ENCODE results near the gene EPSTI1.

The EPSTI1 gene

DNA sequence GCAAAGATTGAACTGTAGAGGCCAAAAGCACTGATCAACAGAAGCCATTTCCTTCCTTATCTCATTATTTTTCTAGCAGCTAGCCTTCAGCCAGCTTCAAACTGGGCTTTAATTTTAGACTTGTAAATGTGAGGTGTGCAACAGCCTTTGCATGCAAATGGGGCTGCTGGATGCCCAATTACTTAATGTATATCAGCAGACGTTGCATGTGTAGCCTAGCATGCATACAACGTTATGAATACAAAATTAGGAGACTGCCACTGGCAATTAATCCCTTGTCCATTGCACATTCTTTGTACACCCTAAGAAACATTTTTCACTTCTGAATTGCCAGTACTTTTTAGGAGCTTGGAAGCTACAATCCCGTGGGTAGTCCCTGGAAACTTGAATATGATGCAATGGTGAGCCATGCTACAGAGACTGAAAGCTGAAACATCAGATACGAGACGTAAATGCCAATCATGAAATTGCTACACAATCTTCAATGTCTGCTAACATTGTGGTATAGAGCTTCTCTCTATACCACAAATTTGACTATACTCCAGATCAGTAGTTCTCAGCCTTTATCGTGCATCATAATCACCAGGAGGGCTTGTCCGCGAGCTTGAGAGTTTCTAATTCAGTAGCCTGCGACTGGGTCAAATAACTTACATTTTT, 20.2 kb downstream of the EPSTI1 start:
- no peak for DNase-seq (ENCODE audit: low read depth)
- H3K4me3 ChIP-seq (ENCODE audit: low read length): no peak overlapping the region
- TF ChIP-seq, protein P1, sequence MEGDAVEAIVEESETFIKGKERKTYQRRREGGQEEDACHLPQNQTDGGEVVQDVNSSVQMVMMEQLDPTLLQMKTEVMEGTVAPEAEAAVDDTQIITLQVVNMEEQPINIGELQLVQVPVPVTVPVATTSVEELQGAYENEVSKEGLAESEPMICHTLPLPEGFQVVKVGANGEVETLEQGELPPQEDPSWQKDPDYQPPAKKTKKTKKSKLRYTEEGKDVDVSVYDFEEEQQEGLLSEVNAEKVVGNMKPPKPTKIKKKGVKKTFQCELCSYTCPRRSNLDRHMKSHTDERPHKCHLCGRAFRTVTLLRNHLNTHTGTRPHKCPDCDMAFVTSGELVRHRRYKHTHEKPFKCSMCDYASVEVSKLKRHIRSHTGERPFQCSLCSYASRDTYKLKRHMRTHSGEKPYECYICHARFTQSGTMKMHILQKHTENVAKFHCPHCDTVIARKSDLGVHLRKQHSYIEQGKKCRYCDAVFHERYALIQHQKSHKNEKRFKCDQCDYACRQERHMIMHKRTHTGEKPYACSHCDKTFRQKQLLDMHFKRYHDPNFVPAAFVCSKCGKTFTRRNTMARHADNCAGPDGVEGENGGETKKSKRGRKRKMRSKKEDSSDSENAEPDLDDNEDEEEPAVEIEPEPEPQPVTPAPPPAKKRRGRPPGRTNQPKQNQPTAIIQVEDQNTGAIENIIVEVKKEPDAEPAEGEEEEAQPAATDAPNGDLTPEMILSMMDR (conservative IDR thresholded peaks at IDR 0.05; ENCODE audit: low read depth, low read length): no peak

DNA sequence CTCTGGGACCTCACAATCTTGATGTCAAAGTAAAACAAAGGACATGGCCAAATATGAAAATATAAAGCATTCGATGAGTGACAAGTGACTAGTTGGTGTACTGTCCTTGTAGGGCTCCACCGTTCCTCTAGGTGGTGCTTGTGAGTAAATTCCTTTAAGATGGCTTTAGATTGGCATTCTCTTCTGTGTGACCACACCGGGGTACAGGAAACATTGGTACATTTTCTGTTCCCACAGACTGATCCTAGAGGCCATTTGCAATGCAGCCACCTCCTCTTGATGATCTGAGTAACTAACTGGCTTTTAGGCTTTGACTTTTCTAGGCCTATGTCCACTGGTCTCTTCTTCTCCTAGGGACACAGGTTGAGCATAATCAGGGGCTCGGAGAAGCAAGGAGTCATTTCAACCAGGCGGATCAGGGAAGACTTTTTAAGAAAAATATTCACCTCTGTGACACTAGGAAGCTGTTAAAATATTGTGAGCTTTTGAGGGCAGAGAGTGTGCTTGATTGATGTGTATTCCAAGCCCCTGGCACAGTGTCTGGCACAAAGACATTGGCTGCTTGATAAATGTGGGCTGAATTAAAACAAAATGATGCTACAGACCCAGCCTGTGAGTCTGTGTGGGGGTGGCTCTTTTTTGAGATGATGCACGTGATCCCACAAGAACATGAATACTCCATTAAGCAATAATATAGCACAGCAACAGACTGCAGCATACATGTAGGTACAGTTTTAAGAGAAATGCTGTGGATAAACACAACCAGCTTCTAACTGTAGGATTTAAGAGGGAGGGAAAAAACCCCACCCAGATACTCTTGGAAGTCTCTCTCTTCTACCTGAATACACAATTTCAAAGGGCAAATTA, 21.0 kb downstream of the EPSTI1 start:
- no peak for DNase-seq (ENCODE audit: low read depth)
- H3K4me3 ChIP-seq (ENCODE audit: low read length): no peak overlapping the region
- TF ChIP-seq, protein P1 (conservative IDR thresholded peaks at IDR 0.05; ENCODE audit: low read depth, low read length): peak; percentile 83

DNA sequence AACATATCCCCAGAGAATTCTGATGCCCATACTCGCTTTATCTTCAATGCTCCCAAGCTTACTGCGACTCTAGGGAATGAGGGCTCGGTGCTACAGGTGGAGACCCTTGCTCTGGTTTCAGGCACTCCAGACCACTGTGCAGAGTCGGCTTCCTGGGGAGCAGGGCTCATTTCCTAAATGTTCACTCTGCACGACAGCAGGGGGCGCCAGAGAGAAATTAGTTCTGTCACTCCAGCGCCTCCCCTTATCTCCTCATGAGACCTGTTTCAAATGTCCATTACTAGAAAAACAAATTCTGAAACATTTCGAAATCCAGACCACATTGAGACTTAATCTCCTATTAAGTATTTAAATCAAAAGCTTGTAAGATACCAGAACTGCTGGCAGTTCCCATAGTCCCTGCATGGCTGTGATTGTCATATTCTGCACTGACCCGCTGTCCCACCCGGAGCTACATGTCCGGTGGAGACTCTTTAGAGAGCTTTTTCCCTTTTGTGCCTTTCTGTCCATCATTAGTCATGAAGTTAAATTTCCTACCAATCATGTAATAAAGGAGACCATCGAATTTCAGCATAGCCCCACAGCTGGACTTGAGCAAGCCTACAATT, 22.4 kb downstream of the EPSTI1 start:
- TF ChIP-seq, protein P1 (conservative IDR thresholded peaks at IDR 0.05; ENCODE audit: low read depth, low read length): peak; percentile 84
- peak; percentile 33 for DNase-seq (ENCODE audit: low read depth)
- no peak overlapping the region for H3K4me3 ChIP-seq (ENCODE audit: low read length)

DNA sequence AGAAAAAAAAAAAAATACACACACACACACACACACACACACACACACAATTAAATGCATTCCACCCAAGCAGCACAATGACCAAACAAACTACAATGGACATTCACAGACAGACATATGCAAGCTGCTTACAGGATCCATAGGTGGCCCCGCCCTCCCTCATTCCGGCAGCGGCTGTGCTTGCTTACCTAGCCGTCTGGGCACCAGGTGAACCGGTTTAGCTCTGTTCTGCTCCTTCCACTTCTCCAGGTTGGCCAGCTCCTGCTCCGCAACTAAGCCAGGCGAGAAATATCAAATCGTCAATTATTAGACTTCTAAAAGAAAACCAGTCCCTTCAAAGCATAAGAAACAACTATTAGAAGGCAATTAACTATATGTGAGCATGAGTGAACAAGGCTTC, 23.1 kb downstream of the EPSTI1 start:
- no peak overlapping the region for H3K4me3 ChIP-seq (ENCODE audit: low read length)
- TF ChIP-seq, protein P1 (conservative IDR thresholded peaks at IDR 0.05; ENCODE audit: low read depth, low read length): no peak
- DNase-seq (ENCODE audit: low read depth): no peak

DNA sequence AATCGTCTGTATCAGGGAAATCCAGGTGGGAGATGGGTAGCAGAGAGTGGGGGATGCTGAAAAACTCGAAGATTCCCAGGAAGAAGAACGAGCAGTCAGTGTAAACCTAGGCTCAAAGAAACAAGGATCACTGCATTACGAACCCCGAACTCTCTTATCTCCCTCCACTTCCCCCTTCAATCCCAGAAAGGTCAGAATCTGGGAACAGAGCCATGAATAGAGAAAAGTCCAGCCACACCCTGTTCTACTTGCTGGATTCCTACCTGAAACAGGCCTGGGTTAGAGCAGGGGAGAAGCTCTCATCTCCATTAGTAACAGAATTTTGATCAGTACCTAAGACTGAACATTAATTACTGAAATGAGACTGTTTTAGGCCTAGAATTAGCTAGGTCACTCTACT, 24.4 kb downstream of the EPSTI1 start:
- TF ChIP-seq, protein P1 (conservative IDR thresholded peaks at IDR 0.05; ENCODE audit: low read depth, low read length): no peak
- no peak overlapping the region for H3K4me3 ChIP-seq (ENCODE audit: low read length)

DNA sequence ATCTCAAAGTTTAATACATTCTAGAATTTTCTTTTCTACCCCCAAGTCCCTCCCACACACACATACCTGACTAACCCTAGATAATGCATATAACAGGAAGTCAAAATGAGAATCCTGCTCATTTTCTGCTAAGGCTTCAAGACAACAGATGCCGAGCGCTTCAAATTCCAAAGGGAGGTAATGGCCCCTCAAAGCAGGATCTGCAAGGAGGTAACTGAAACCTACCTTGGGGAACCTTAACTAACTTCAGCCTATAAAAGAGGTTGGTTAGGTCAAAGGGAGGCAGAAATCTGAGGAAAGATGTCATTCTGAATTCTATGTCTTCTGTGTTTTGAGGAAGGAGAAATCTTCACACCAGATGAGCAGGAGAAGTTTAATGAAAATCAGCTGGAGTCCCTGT, 26.8 kb downstream of the EPSTI1 start:
- TF ChIP-seq, protein P1 (conservative IDR thresholded peaks at IDR 0.05; ENCODE audit: low read depth, low read length): no peak
- H3K4me3 ChIP-seq (ENCODE audit: low read length): no peak overlapping the region

More for the DNA sequence above, 24.4 kb downstream of the EPSTI1 start:
- no peak for DNase-seq (ENCODE audit: low read depth)

More for the DNA sequence above, 26.8 kb downstream of the EPSTI1 start:
- no peak for DNase-seq (ENCODE audit: low read depth)
